Measurements from ENCODE around the gene PDZRN4. TPM values are rescaled to one million over a fixed set of nuclear protein-coding genes. Genes with fewer than 3 reads are reported as not detected.

The PDZRN4 gene
- total and polyA plus RNA-seq, 5 donors: 0.28 to 0.74 (median 0.48) TPM

- Histone ChIP-seq H3K4me1 (ENCODE audit: control insufficient read depth, insufficient read depth, low read length) (no peaks in the 10 kb centered on the region), H3K27ac (ENCODE audit: low read length) (no peak overlapping the region), H3K27me3 (ENCODE audit: control insufficient read depth, insufficient read depth) (no peaks in the 10 kb centered on the region), H3K9me3 (ENCODE audit: control insufficient read depth, low read length) (no peaks in the 10 kb centered on the region), H3K4me3 (ENCODE audit: low read length) (no peak overlapping the region)
- DNase-seq (no peak), ATAC-seq (no peak)
- 42% methylated on average over 1 of the region's 1 CpG for WGBS
- intact Hi-C loops (cut with DNase I): no loop called here
These were observed 174.4 kb downstream of the PDZRN4 start for GRCh38 chr12:41362510-41362909.

- no peak overlapping the region for H3K4me3 ChIP-seq (ENCODE audit: low read length)
- H3K4me1 ChIP-seq (ENCODE audit: control insufficient read depth, insufficient read depth, low read length): no peaks in the 10 kb centered on the region
- H3K9me3 ChIP-seq (ENCODE audit: control insufficient read depth, low read length): no peaks in the 10 kb centered on the region
- no peak overlapping the region for H3K27ac ChIP-seq (ENCODE audit: low read length)
- ATAC-seq (no peak), DNase-seq (no peak)
- H3K27me3 ChIP-seq (ENCODE audit: control insufficient read depth, insufficient read depth): no peaks in the 10 kb centered on the region
- intact Hi-C loops (cut with DNase I): no loop called here
These were observed 174.8 kb downstream of the PDZRN4 start for GRCh38 chr12:41362931-41363330.

GRCh38 chr12:41364211-41364610, 176.1 kb downstream of the PDZRN4 start:
- no peak for ATAC-seq
- WGBS: 87% methylated on average over 1 of the region's 1 CpG
- H3K27me3 ChIP-seq (ENCODE audit: control insufficient read depth, insufficient read depth): no peaks in the 10 kb centered on the region
- H3K4me1 ChIP-seq (ENCODE audit: control insufficient read depth, insufficient read depth, low read length): no peaks in the 10 kb centered on the region
- intact Hi-C loops (cut with DNase I): no loop called here
- no peak overlapping the region for H3K4me3 ChIP-seq (ENCODE audit: low read length)
- H3K27ac ChIP-seq (ENCODE audit: low read length): no peak overlapping the region
- no peak for DNase-seq
- no peaks in the 10 kb centered on the region for H3K9me3 ChIP-seq (ENCODE audit: control insufficient read depth, low read length)

- DNase-seq: no peak
- H3K4me1 ChIP-seq (ENCODE audit: control insufficient read depth, insufficient read depth, low read length): no peaks in the 10 kb centered on the region
- intact Hi-C loops (cut with DNase I): no loop called here
- H3K9me3 ChIP-seq (ENCODE audit: control insufficient read depth, low read length): no peaks in the 10 kb centered on the region
- H3K4me3 ChIP-seq (ENCODE audit: low read length): no peak overlapping the region
- H3K27me3 ChIP-seq (ENCODE audit: control insufficient read depth, insufficient read depth): no peaks in the 10 kb centered on the region
- ATAC-seq: no peak
- no peak overlapping the region for H3K27ac ChIP-seq (ENCODE audit: low read length)
- 16% methylated on average over 2 of the region's 2 CpGs for WGBS
These were observed 177.6 kb downstream of the PDZRN4 start for GRCh38 chr12:41365653-41366171.

- 87% methylated on average over 4 of the region's 4 CpGs for WGBS
- H3K27ac ChIP-seq (ENCODE audit: low read length): no peak overlapping the region
- H3K4me3 ChIP-seq (ENCODE audit: low read length): no peak overlapping the region
- intact Hi-C loops (cut with DNase I): no loop called here
- no peak for DNase-seq
- no peaks in the 10 kb centered on the region for H3K9me3 ChIP-seq (ENCODE audit: control insufficient read depth, low read length)
- no peaks in the 10 kb centered on the region for H3K4me1 ChIP-seq (ENCODE audit: control insufficient read depth, insufficient read depth, low read length)
- no peak for ATAC-seq
- H3K27me3 ChIP-seq (ENCODE audit: control insufficient read depth, insufficient read depth): no peaks in the 10 kb centered on the region
These were observed 179.7 kb downstream of the PDZRN4 start for GRCh38 chr12:41367726-41368405.

GRCh38 chr12:41380878-41381277, 192.8 kb downstream of the PDZRN4 start:
- H3K9me3 ChIP-seq (ENCODE audit: control insufficient read depth, low read length): no peaks in the 10 kb centered on the region
- intact Hi-C loops (cut with DNase I): no loop called here
- H3K4me3 ChIP-seq (ENCODE audit: low read length): no peak overlapping the region
- DNase-seq (no peak), ATAC-seq (no peak)
- H3K4me1 ChIP-seq (ENCODE audit: control insufficient read depth, insufficient read depth, low read length): no peaks in the 10 kb centered on the region
- H3K27ac ChIP-seq (ENCODE audit: low read length): no peak overlapping the region
- no peaks in the 10 kb centered on the region for H3K27me3 ChIP-seq (ENCODE audit: control insufficient read depth, insufficient read depth)

GRCh38 chr12:41402801-41403200, 214.7 kb downstream of the PDZRN4 start:
- WGBS: 91% methylated on average over 6 of the region's 6 CpGs
- Histone ChIP-seq H3K27me3 (ENCODE audit: control insufficient read depth, insufficient read depth) (no peaks in the 10 kb centered on the region), H3K27ac (ENCODE audit: low read length) (no peak overlapping the region), H3K9me3 (ENCODE audit: control insufficient read depth, low read length) (no peaks in the 10 kb centered on the region), H3K4me1 (ENCODE audit: control insufficient read depth, insufficient read depth, low read length) (no peaks in the 10 kb centered on the region), H3K4me3 (ENCODE audit: low read length) (no peak overlapping the region)
- no peak for ATAC-seq
- intact Hi-C loops (cut with DNase I): no loop called here
- no peak for DNase-seq

GRCh38 chr12:41407232-41407799, 219.2 kb downstream of the PDZRN4 start:
- intact Hi-C loops (cut with DNase I): no loop called here
- WGBS: 59% methylated on average over 3 of the region's 3 CpGs
- Histone ChIP-seq H3K27ac (ENCODE audit: low read length) (no peak overlapping the region), H3K9me3 (ENCODE audit: control insufficient read depth, low read length) (no peaks in the 10 kb centered on the region), H3K27me3 (ENCODE audit: control insufficient read depth, insufficient read depth) (no peaks in the 10 kb centered on the region), H3K4me3 (ENCODE audit: low read length) (no peak overlapping the region), H3K4me1 (ENCODE audit: control insufficient read depth, insufficient read depth, low read length) (no peaks in the 10 kb centered on the region)
- DNase-seq (no peak), ATAC-seq (no peak)

GRCh38 chr12:41409628-41410027, 221.5 kb downstream of the PDZRN4 start:
- WGBS: 82% methylated on average over 2 of the region's 2 CpGs
- intact Hi-C loops (cut with DNase I): no loop called here
- H3K27ac ChIP-seq (ENCODE audit: low read length): no peak overlapping the region
- H3K9me3 ChIP-seq (ENCODE audit: control insufficient read depth, low read length): no peaks in the 10 kb centered on the region
- H3K4me3 ChIP-seq (ENCODE audit: low read length): no peak overlapping the region
- no peaks in the 10 kb centered on the region for H3K27me3 ChIP-seq (ENCODE audit: control insufficient read depth, insufficient read depth)
- ATAC-seq: no peak
- no peak for DNase-seq
- H3K4me1 ChIP-seq (ENCODE audit: control insufficient read depth, insufficient read depth, low read length): no peaks in the 10 kb centered on the region

GRCh38 chr12:41418586-41418985, 230.5 kb downstream of the PDZRN4 start:
- Histone ChIP-seq H3K27me3 (ENCODE audit: control insufficient read depth, insufficient read depth) (no peaks in the 10 kb centered on the region), H3K9me3 (ENCODE audit: control insufficient read depth, low read length) (no peaks in the 10 kb centered on the region), H3K27ac (ENCODE audit: low read length) (no peak overlapping the region), H3K4me1 (ENCODE audit: control insufficient read depth, insufficient read depth, low read length) (no peaks in the 10 kb centered on the region), H3K4me3 (ENCODE audit: low read length) (no peak overlapping the region)
- DNase-seq: no peak
- WGBS: 30% methylated on average over 3 of the region's 3 CpGs
- ATAC-seq: no peak
- intact Hi-C loops (cut with DNase I): no loop called here

GRCh38 chr12:41419131-41419893, 231.2 kb downstream of the PDZRN4 start:
- no peak for DNase-seq
- intact Hi-C loops (cut with DNase I): no loop called here
- Histone ChIP-seq H3K27ac (ENCODE audit: low read length) (no peak overlapping the region), H3K4me1 (ENCODE audit: control insufficient read depth, insufficient read depth, low read length) (no peaks in the 10 kb centered on the region), H3K4me3 (ENCODE audit: low read length) (no peak overlapping the region), H3K9me3 (ENCODE audit: control insufficient read depth, low read length) (no peaks in the 10 kb centered on the region), H3K27me3 (ENCODE audit: control insufficient read depth, insufficient read depth) (no peaks in the 10 kb centered on the region)
- 90% methylated on average over 4 of the region's 4 CpGs for WGBS
- no peak for ATAC-seq
